Endothelial cell of umbilical vein (primary cell): ENCODE data around the gene FANCC.

ENCODE experiments used
- CTCF ChIP-seq, 2 donors: IDR thresholded peaks; 1 replicate in 1 of 2; 2 replicates in 1 of 2; pipeline ENCODE4 v1.5.1; 2011; ENCODE audit warnings: low read length in 2 of 2, mild to moderate bottlenecking in 2 of 2, moderate library complexity in 2 of 2, control low read depth in 1 of 2, inconsistent platforms in 1 of 2, low read depth in 1 of 2; ENCODE audit not compliant: insufficient read depth in 1 of 2; ENCODE audit errors: extremely low read depth in 1 of 2
- EZH2 ChIP-seq: IDR thresholded peaks from 2 replicates; pipeline ENCODE4 v1.6.1; 2012; ENCODE audit warnings: borderline replicate concordance, low read depth, mild to moderate bottlenecking, moderate library complexity, low read length, inconsistent platforms; ENCODE audit not compliant: severe bottlenecking
- FOS ChIP-seq: IDR thresholded peaks from 2 replicates; pipeline ENCODE4 v1.6.1; 2011; ENCODE audit warnings: mild to moderate bottlenecking, low read length, moderate library complexity, borderline replicate concordance; ENCODE audit not compliant: insufficient read depth
- GATA2 ChIP-seq: IDR thresholded peaks from 2 replicates; pipeline ENCODE4 v1.7.0; 2011; ENCODE audit warnings: low read depth, mild to moderate bottlenecking, moderate library complexity, mixed read lengths, low read length; ENCODE audit not compliant: insufficient read length, insufficient read depth
- JUN ChIP-seq: IDR thresholded peaks from 2 replicates; pipeline ENCODE4 v1.6.1; 2011; ENCODE audit warnings: borderline replicate concordance, low read depth; ENCODE audit not compliant: insufficient read length, insufficient read depth
- MAX ChIP-seq: IDR thresholded peaks from 2 replicates; pipeline ENCODE4 v1.6.1; 2011; ENCODE audit not compliant: insufficient read depth, insufficient read length
- MYC ChIP-seq: IDR thresholded peaks from one replicate; pipeline ENCODE4 v1.6.1; 2011; ENCODE audit warnings: mild to moderate bottlenecking, low read depth, low read length
- POLR2A ChIP-seq: IDR thresholded peaks from 2 replicates; pipeline ENCODE4 v1.6.1; 2012; ENCODE audit warnings: low read depth, mild to moderate bottlenecking, control low read depth, low read length
- POLR2AphosphoS5 ChIP-seq: IDR thresholded peaks from 2 replicates; pipeline ENCODE4 v1.6.1; 2012; ENCODE audit warnings: low read depth, mild to moderate bottlenecking, control low read depth, low read length, moderate library complexity; ENCODE audit not compliant: insufficient read depth

GRCh38 chr9:95333426-95333825, 15.9 kb upstream of the FANCC start:
- no peak for TF ChIP-seq CTCF (IDR thresholded peaks at IDR 0.05; ENCODE audit: extremely low read depth in 1 of 2, insufficient read depth in 1 of 2, low read depth in 1 of 2, low read length in 2 of 2)
- no peak for TF ChIP-seq POLR2AphosphoS5
- TF ChIP-seq MAX: no peak
- no peak for TF ChIP-seq EZH2
- TF ChIP-seq MYC: no peak
- TF ChIP-seq POLR2A: no peak
- no peak for TF ChIP-seq FOS
- TF ChIP-seq JUN: no peak
- no peak for TF ChIP-seq GATA2
